ENCODE results near the gene SNRPB. TPM values are rescaled to one million over a fixed set of nuclear protein-coding genes. Genes with fewer than 3 reads are reported as not detected.

Gene SNRPB
- total RNA-seq, 1 experiment from 2014 or later: 462 TPM

GRCh38 chr20:2468581-2469407 lies 1.8 kb downstream of the SNRPB start:
- no peak overlapping the region for H3K18ac ChIP-seq (ENCODE audit: insufficient read length, low read depth, low read length)
- no peak overlapping the region for H3T11ph ChIP-seq (ENCODE audit: low read length)
- no peaks in the 10 kb centered on the region for H4K20me1 ChIP-seq (ENCODE audit: control insufficient read depth, insufficient read depth, insufficient read length)
- no peak overlapping the region for H4K8ac ChIP-seq (replicated peaks; ENCODE audit: insufficient read length, low read depth, low read length)
- H2AFZ ChIP-seq (ENCODE audit: low read length): no peak overlapping the region
- H3K14ac ChIP-seq (ENCODE audit: insufficient read depth, low read length): no peak overlapping the region
- no peak overlapping the region for H2BK5ac ChIP-seq (ENCODE audit: insufficient read length, low read length)
- H2BK12ac ChIP-seq (ENCODE audit: insufficient read length, low read depth, low read length): no peak overlapping the region
- H2AK5ac ChIP-seq (ENCODE audit: insufficient read length, low read length): no peak overlapping the region
- no peak overlapping the region for H2BK20ac ChIP-seq (ENCODE audit: low read depth, low read length, poor library complexity, severe bottlenecking)
- H3K4me1 ChIP-seq (ENCODE audit: insufficient read depth, low read length): no peaks in the 10 kb centered on the region; the same call in 1 of the 2 replicates
- Mint-ChIP-seq H3K27me3 (ENCODE audit: low read depth) (peaks cover 5% of the 10 kb centered on the region), H3K27ac (peak overlapping the region in 2 of 3 experiments; percentile 42 to 53; a peak in 3 of 7 replicates), H3K4me3 (peak overlapping the region; percentile 99 to 100), H3K9me3 (peaks cover 0 to 5% of the 10 kb centered on the region in 2 experiments; a peak in 3 of 5 replicates), H3K4me1 (peaks cover 23 to 30% of the 10 kb centered on the region in 2 experiments), H3K36me3 (ENCODE audit: insufficient read depth in 1 of 3, low read depth in 3 of 3) (peaks cover 53 to 64% (median 61%) of the 10 kb centered on the region in 3 experiments)
- DNase-seq: no peak
- no peaks in the 10 kb centered on the region for H3K9me3 ChIP-seq (ENCODE audit: control insufficient read depth, low read depth, low read length)
- peaks cover 39% of the 10 kb centered on the region for H3K79me2 ChIP-seq (ENCODE audit: insufficient read depth, low read length)
- TF ChIP-seq, protein P1, sequence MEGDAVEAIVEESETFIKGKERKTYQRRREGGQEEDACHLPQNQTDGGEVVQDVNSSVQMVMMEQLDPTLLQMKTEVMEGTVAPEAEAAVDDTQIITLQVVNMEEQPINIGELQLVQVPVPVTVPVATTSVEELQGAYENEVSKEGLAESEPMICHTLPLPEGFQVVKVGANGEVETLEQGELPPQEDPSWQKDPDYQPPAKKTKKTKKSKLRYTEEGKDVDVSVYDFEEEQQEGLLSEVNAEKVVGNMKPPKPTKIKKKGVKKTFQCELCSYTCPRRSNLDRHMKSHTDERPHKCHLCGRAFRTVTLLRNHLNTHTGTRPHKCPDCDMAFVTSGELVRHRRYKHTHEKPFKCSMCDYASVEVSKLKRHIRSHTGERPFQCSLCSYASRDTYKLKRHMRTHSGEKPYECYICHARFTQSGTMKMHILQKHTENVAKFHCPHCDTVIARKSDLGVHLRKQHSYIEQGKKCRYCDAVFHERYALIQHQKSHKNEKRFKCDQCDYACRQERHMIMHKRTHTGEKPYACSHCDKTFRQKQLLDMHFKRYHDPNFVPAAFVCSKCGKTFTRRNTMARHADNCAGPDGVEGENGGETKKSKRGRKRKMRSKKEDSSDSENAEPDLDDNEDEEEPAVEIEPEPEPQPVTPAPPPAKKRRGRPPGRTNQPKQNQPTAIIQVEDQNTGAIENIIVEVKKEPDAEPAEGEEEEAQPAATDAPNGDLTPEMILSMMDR (conservative IDR thresholded peaks at IDR 0.05): no peak
- no peak overlapping the region for H2BK15ac ChIP-seq (ENCODE audit: low read depth, low read length)
- H3K56ac ChIP-seq (ENCODE audit: insufficient read length, low read depth, low read length): no peak overlapping the region
- H3K27ac ChIP-seq (ENCODE audit: insufficient read length, low read depth, low read length): no peak overlapping the region
- H2BK120ac ChIP-seq (ENCODE audit: low read depth, low read length, poor library complexity, severe bottlenecking): no peak overlapping the region
- H3K4ac ChIP-seq (ENCODE audit: low read depth, low read length): no peak overlapping the region
- H3K23me2 ChIP-seq (ENCODE audit: insufficient read length, low read depth, low read length, poor library complexity, severe bottlenecking): peaks cover 10% of the 10 kb centered on the region
- H3K27me3 ChIP-seq (ENCODE audit: insufficient read depth, low read length): no peaks in the 10 kb centered on the region
- H3K9ac ChIP-seq (ENCODE audit: extremely low read depth, insufficient read length, low read length): peak overlapping the region; percentile 97
- H4K91ac ChIP-seq (ENCODE audit: insufficient read length, low read depth, low read length): no peak overlapping the region
- no peak overlapping the region for H4K5ac ChIP-seq (ENCODE audit: insufficient read length, low read depth, low read length)
- no CpG with 5 or more reads among the region's 11 CpGs for WGBS (ENCODE audit: extremely low coverage, insufficient read length, low lambda C conversion rate)
- H3K23ac ChIP-seq (ENCODE audit: insufficient read length, low read depth, low read length): no peak overlapping the region
- H3K4me2 ChIP-seq (ENCODE audit: insufficient read depth, insufficient read length, low read length): peak overlapping the region; percentile 65
- H3K79me1 ChIP-seq (ENCODE audit: insufficient read depth, low read depth, low read length, poor library complexity, severe bottlenecking): peaks cover 10% of the 10 kb centered on the region
